OCI-LY3 (cell line): ENCODE results near the gene PDE4D.

Experiments
- CTCF ChIP-seq: fragments of 200-600, 300-600 bp; sonication (generic); IDR thresholded peaks from 2 replicates; pipeline ENCODE4 v1.5.1; 2014; ENCODE audit warnings: antibody characterized with exemption, low read length, low read depth
- EZH2phosphoT487 ChIP-seq: fragments of 200-600 bp; shearing (Covaris generic); IDR thresholded peaks from 2 replicates; pipeline ENCODE4 v1.6.1; 2018; ENCODE audit warnings: antibody characterized with exemption, mixed run types, low read depth

- no peak for TF ChIP-seq CTCF
- TF ChIP-seq EZH2phosphoT487, result no peak
Measured at GRCh38 chr5:59222687-59223511, 670.6 kb downstream of the PDE4D start.
